ES-I3 (cell line): Measurements from ENCODE around the gene YOD1.

Experiments
- H3K36me3 ChIP-seq: 2 replicates; pipeline ENCODE4 v1.6.1; 2013; ENCODE audit warnings: mild to moderate bottlenecking, low read length, control low read depth, moderate library complexity; ENCODE audit not compliant: insufficient read depth
- H3K4me1 ChIP-seq: 2 replicates; pipeline ENCODE4 v1.6.1; 2013; ENCODE audit warnings: mild to moderate bottlenecking, control low read depth, low read length; ENCODE audit not compliant: insufficient read depth
- H3K9ac ChIP-seq: 2 replicates; pipeline ENCODE4 v1.6.1; 2013; ENCODE audit warnings: low read depth, mild to moderate bottlenecking, low read length, moderate library complexity
- H3K9me3 ChIP-seq: 2 replicates; pipeline ENCODE4 v1.6.1; 2013; ENCODE audit warnings: mild to moderate bottlenecking, low read length, moderate library complexity; ENCODE audit not compliant: control insufficient read depth, insufficient read depth

YOD1 gene

GRCh38 chr1:207078578-207079132, 27.6 kb upstream of the YOD1 start:
- Histone ChIP-seq H3K9ac (no peak overlapping the region), H3K4me1 (0 out of 2 replicates have a peak, but pooled peaks cover 6% of the 10 kb centered on the region), H3K9me3 (no peaks in the 10 kb centered on the region), H3K36me3 (no peaks in the 10 kb centered on the region; the same call in 1 of the 2 replicates)

DNA sequence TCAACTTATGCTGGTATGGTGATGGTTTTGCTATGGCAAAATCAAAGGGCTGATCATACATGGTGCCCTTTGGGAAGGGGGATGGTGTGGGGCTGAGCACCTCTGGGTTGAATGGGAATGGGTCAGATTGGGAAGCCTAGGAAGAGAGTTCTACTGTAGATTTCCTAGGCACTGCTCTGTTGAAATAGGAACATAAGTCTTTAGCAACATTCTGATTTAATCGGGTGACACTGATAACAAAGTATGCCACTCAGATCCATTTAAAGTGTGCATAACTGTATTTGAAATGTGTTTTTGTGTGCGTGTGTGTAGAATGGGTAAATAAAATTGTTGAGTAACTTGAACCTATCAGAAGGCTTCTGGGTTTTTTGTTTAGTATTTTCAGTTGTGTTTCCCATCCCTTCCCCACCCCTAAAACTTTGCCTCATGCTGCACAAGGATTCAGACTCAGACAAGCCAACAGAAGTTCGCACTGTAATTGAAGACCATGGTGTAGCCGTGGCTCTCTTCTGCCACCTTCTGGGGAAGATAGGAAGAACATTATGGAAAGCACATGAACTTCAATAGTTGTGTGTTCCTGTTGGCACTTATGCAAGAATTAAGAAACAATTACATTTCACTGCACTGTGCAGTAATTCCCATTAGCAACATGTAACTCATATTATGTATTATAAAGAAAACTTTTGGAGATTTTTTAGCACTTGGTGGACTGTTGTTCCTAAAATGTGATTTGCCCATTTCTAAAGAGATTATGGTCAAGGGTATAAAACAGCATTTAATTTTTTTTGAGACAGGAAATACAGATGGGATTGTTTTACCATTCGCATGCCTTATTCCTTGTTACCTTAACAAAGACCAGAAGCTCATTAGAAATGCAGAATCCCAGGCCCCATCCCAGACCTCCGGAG, 26.7 kb upstream of the YOD1 start:
- Histone ChIP-seq H3K9me3 (no peaks in the 10 kb centered on the region), H3K4me1 (0 out of 2 replicates have a peak, but pooled peaks cover 6% of the 10 kb centered on the region), H3K36me3 (peaks cover 1% of the 10 kb centered on the region), H3K9ac (no peak overlapping the region)

DNA sequence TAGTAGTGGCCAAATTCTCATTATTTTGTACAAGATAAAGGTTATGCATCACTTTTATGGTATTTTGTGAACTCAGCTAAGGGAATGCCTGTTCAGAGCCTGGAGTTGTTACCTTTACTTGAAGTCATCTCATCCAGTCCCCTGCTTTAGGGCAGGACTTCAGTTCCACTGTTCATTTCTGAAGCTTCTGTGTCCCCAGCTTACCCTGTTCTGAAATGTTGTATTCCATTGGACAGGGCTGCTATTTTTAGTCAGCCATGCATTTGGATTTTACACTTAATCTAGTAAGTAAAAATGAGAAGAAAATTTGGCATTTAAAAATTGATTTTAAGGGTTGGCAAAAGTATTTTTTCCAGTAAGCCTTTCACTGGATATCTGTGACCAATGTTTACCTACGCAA, 26.0 kb upstream of the YOD1 start:
- Histone ChIP-seq H3K9me3 (no peaks in the 10 kb centered on the region), H3K9ac (no peak overlapping the region), H3K4me1 (0 out of 2 replicates have a peak, but pooled peaks cover 6% of the 10 kb centered on the region), H3K36me3 (peaks cover 3% of the 10 kb centered on the region)

DNA sequence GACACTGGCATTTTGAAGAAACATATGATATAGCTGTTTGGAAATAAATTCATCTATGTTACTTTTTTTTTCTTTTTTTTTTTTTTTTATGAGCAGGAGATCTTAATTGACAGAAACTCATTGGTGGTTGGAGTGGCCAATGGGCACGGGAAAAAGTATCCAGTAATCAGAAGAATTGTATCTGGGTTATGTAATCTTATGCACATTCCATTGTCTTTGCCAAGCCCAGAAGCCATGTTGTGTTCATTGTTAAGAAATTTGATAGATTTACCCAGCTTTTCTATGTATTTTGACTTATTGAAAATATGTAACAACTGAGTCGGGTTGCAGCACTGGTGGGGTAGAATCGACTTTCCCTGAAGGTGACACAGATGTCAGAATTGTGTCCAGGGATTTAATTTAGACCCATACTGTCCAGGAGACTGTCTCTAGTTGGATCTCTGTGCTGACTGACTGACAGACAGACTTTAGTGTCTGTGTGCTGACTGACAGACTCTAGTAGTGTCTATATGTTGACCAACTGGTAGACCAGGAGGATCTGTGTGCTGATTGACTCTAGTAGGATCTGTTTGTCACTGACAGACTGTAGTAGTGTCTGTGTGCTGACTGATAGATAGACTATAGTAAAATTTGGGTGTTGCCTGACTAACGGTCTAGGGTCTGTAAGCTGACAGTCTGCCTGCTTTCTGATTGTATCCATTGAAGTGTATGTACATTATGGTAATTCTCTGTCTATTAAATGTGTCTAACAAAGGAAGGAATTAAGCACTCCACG, 25.4 kb upstream of the YOD1 start:
- Histone ChIP-seq H3K9me3 (no peaks in the 10 kb centered on the region), H3K9ac (no peak overlapping the region), H3K36me3 (peaks cover 3% of the 10 kb centered on the region), H3K4me1 (0 out of 2 replicates have a peak, but pooled peaks cover 6% of the 10 kb centered on the region)

GRCh38 chr1:207073906-207074820, 23.2 kb upstream of the YOD1 start:
- Histone ChIP-seq H3K4me1 (0 out of 2 replicates have a peak, but pooled peaks cover 6% of the 10 kb centered on the region), H3K9ac (no peak overlapping the region), H3K36me3 (peaks cover 3% of the 10 kb centered on the region), H3K9me3 (no peaks in the 10 kb centered on the region)

- Histone ChIP-seq H3K9me3 (no peaks in the 10 kb centered on the region), H3K9ac (no peak overlapping the region), H3K36me3 (peaks cover 5% of the 10 kb centered on the region), H3K4me1 (no peaks in the 10 kb centered on the region)
These were observed 21.2 kb upstream of the YOD1 start for GRCh38 chr1:207072233-207072632.

- Histone ChIP-seq H3K9me3 (no peaks in the 10 kb centered on the region), H3K4me1 (no peaks in the 10 kb centered on the region), H3K9ac (no peak overlapping the region), H3K36me3 (peaks cover 5% of the 10 kb centered on the region)
These were observed 20.4 kb upstream of the YOD1 start for GRCh38 chr1:207071426-207071825.

- Histone ChIP-seq H3K9ac (no peak overlapping the region), H3K9me3 (no peaks in the 10 kb centered on the region), H3K4me1 (no peaks in the 10 kb centered on the region), H3K36me3 (peaks cover 8% of the 10 kb centered on the region)
These were observed 19.8 kb upstream of the YOD1 start for GRCh38 chr1:207070811-207071210.

DNA sequence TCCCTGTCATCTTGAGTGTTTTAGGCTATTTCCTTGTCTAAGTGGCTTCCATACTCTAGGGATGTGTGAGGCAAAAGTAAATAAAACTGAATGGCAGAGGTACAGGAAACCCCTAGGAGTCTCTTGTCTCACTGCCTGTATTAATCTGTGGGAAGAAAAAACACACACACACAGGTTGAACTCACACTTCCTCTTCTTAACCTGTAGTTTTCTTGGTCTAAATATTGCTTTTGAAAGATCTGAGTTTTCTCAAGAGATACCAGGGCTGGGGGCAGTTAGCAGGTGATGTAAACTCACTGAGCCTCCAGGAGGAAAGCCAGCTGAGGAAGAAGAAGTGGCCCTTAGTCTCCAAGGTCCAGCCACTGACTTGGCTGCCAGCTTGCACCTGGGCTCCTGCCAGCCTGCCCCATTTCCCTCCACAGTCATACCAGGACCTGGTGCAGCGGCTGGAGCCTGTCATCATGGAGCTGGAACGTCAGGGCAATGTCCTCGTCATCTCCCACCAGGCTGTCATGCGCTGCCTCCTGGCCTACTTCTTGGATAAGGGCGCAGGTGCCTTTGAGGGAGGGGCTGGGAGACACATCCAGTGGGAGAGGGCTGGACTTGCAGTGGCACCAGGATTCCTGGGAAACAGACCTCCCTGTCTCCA, 19.0 kb upstream of the YOD1 start:
- Histone ChIP-seq H3K36me3 (peaks cover 9% of the 10 kb centered on the region), H3K9me3 (no peaks in the 10 kb centered on the region), H3K4me1 (no peaks in the 10 kb centered on the region), H3K9ac (no peak overlapping the region)

- Histone ChIP-seq H3K9ac (no peak overlapping the region), H3K9me3 (no peaks in the 10 kb centered on the region), H3K4me1 (no peaks in the 10 kb centered on the region), H3K36me3 (peaks cover 12% of the 10 kb centered on the region)
These were observed 18.1 kb upstream of the YOD1 start for GRCh38 chr1:207069061-207069460.

- Histone ChIP-seq H3K36me3 (peaks cover 10% of the 10 kb centered on the region), H3K9me3 (no peaks in the 10 kb centered on the region)
These were observed 16.7 kb upstream of the YOD1 start for GRCh38 chr1:207067665-207068064.

GRCh38 chr1:207067185-207067584, 16.2 kb upstream of the YOD1 start:
- Histone ChIP-seq H3K36me3 (peaks cover 12% of the 10 kb centered on the region), H3K4me1 (no peaks in the 10 kb centered on the region), H3K9ac (no peak overlapping the region), H3K9me3 (no peaks in the 10 kb centered on the region)

More at GRCh38 chr1:207067665-207068064, 16.7 kb upstream of the YOD1 start:
- no peaks in the 10 kb centered on the region for H3K4me1 ChIP-seq
- H3K9ac ChIP-seq = no peak overlapping the region

DNA sequence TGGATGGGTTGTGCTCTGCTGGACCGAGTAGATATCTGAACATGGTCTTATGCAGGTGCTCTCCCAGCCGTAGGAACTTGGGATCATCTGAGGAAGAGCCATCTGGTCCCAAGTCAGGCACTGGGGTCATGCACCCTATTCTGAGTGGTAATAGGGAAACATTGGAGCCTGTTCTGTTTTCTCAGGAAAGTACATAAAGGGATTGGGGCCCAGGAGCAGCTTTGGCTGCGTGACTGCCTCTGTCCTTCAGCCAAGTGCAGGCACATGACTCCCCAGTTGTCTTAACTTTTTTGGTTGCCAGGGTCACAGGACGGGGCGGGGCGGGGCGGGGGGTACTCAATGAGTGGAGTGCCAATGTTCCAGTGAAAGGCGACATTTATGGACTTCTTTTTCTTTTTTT, 13.6 kb upstream of the YOD1 start:
- H3K9me3 ChIP-seq = no peaks in the 10 kb centered on the region
- no peaks in the 10 kb centered on the region for H3K4me1 ChIP-seq
- H3K9ac ChIP-seq = no peak overlapping the region
- H3K36me3 ChIP-seq = peaks cover 14% of the 10 kb centered on the region
